ENCODE data around the gene TRAK2.

The TRAK2 gene

GRCh38 chr2:201415149-201415548, 36.1 kb downstream of the TRAK2 start:
- Histone ChIP-seq H3K27me3 (ENCODE audit: low read depth) (no peaks in the 10 kb centered on the region), H3K9me3 (no peaks in the 10 kb centered on the region), H3K36me3 (replicated peaks) (no peaks in the 10 kb centered on the region), H3K4me1 (peaks cover 22% of the 10 kb centered on the region), H3K4me3 (no peak overlapping the region)
- DNase-seq (ENCODE audit: low spot score in 2 of 2) = no peak
- in situ Hi-C loops (cut with MboI; ENCODE audit: low sequenced_read_pairs) = no loop called here

DNA sequence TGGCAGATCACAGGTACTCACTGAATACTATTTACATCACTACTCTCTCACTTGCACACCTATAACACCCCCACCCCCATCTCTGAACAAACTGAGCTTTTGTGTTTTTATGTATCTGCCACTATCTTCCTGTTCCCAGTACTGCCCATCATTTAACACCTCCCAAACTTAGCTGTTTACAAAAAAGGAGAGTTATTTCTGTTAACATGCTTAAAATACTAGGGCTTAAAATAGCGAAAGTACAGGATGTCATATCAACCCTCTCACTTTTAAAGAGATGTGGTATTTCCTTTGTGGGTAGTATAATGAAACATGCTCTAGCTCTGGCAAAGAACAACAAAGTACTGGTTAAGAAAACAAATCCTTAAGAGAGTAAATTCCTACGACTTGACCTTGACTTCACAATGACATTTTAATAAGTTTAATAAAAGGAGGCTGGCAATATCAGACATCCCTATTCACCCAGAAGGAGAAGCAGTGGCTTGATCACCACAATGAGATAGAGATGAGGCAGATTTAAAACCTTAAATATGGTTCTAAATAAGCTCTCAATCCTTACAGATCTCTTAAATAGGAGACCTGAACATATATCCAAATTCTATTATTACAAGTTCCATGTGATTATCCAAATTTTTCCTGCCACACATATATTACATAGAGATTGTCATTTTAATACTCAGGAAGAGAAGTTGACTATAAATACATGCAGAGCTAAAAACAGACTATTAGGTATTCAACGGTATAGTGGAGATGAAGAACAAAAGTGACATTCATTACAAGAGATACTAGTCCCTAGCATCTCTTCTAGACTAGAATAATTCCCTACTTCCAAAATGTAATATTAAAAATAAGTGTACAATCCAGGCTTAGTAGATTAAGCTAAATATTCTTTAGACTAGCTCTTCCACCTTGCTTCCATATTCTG, 36.9 kb downstream of the TRAK2 start:
- in situ Hi-C loops (cut with MboI; ENCODE audit: low sequenced_read_pairs) = no loop called here
- Histone ChIP-seq H3K4me3 (no peak overlapping the region), H3K27me3 (ENCODE audit: low read depth) (no peaks in the 10 kb centered on the region), H3K4me1 (peaks cover 19% of the 10 kb centered on the region), H3K9me3 (no peaks in the 10 kb centered on the region), H3K36me3 (replicated peaks) (no peaks in the 10 kb centered on the region)
- DNase-seq (ENCODE audit: low spot score in 2 of 2) = no peak

GRCh38 chr2:201413552-201413951, 37.7 kb downstream of the TRAK2 start:
- no peaks in the 10 kb centered on the region for H3K36me3 ChIP-seq (replicated peaks)
- H3K9me3 ChIP-seq = no peaks in the 10 kb centered on the region
- peaks cover 12% of the 10 kb centered on the region for H3K4me1 ChIP-seq
- DNase-seq (ENCODE audit: low spot score in 2 of 2) = no peak
- in situ Hi-C loops (cut with MboI; ENCODE audit: low sequenced_read_pairs) = no loop called here
- no peak overlapping the region for H3K4me3 ChIP-seq
- H3K27me3 ChIP-seq (ENCODE audit: low read depth) = no peaks in the 10 kb centered on the region

DNA sequence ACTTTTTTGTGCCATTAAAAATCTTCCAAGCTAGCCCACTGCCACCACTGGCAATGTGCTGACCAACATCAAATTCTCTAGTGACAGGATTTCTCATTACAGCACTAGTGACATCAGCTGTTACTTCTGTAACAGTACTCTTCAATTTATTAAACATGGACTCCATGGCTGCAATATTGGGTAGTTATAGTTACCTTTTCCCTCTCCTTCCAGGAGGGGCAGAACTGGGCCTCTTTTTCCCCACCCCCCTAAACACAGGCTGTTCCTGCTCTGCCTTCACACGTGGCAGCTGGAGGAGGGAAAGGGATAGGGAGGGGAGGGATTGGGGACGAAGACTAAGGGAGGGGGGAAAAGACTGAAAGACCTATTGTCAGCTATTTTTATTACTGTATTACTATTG, 38.1 kb downstream of the TRAK2 start:
- in situ Hi-C loops (cut with MboI; ENCODE audit: low sequenced_read_pairs) = no loop called here
- Histone ChIP-seq H3K9me3 (no peaks in the 10 kb centered on the region), H3K4me1 (peaks cover 11% of the 10 kb centered on the region), H3K4me3 (no peak overlapping the region), H3K36me3 (replicated peaks) (no peaks in the 10 kb centered on the region), H3K27me3 (ENCODE audit: low read depth) (no peaks in the 10 kb centered on the region)
- no peak for DNase-seq (ENCODE audit: low spot score in 2 of 2)

DNA sequence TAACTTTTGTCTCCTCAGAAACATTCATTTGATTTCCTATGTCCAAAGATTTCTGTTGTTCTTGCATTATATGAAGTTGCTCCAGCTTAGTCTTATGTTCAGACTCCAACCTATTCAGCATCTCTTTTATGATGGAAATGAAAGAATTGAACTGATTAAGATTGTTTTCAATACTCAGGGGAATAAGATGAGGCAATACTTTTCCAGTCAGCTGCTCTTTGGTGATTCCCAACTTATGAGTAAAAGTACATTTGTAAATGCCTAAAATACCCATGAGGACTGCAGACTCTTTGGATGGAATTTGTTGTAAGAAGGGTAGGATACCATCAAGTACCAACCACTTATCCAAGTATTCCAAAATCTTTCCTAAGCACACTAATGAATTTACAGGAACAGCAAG, 39.8 kb downstream of the TRAK2 start:
- Histone ChIP-seq H3K9me3 (no peaks in the 10 kb centered on the region), H3K4me1 (peaks cover 16% of the 10 kb centered on the region), H3K4me3 (no peak overlapping the region), H3K36me3 (replicated peaks) (no peaks in the 10 kb centered on the region), H3K27me3 (ENCODE audit: low read depth) (no peaks in the 10 kb centered on the region)
- DNase-seq (ENCODE audit: low spot score in 2 of 2) = peak in 1 of 2 experiments; percentile 75
- in situ Hi-C loops (cut with MboI; ENCODE audit: low sequenced_read_pairs) = no loop called here

GRCh38 chr2:201408931-201409330, 42.3 kb downstream of the TRAK2 start:
- in situ Hi-C loops (cut with MboI; ENCODE audit: low sequenced_read_pairs) = no loop called here
- Histone ChIP-seq H3K27me3 (ENCODE audit: low read depth) (no peaks in the 10 kb centered on the region), H3K9me3 (no peaks in the 10 kb centered on the region), H3K4me1 (peaks cover 28% of the 10 kb centered on the region), H3K36me3 (replicated peaks) (no peaks in the 10 kb centered on the region), H3K4me3 (no peak overlapping the region)
- no peak for DNase-seq (ENCODE audit: low spot score in 2 of 2)

DNA sequence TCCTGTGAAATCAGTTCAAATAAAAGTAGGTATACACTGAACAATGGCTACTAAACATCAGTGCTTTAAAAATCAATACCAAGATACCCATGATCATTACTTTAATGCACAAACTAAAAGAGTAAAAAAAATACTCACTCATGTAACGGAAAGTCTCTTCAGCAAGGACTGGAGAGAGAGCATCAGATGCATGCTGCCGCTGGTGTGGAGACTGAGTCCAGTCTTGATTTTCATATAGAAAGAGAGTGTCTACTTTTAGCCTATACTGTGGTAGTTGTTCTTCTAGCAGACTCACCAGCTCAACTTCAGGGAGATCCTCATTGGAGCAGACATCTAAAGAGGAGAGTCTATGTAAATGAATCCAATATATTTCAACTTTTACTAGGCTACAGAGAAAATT, 44.0 kb downstream of the TRAK2 start:
- H3K4me3 ChIP-seq = no peak overlapping the region
- no peaks in the 10 kb centered on the region for H3K27me3 ChIP-seq (ENCODE audit: low read depth)
- H3K4me1 ChIP-seq = peaks cover 45% of the 10 kb centered on the region
- no peaks in the 10 kb centered on the region for H3K9me3 ChIP-seq
- H3K36me3 ChIP-seq (replicated peaks) = no peaks in the 10 kb centered on the region
- in situ Hi-C loops (cut with MboI; ENCODE audit: low sequenced_read_pairs) = no loop called here
- DNase-seq (ENCODE audit: low spot score in 2 of 2) = no peak

DNA sequence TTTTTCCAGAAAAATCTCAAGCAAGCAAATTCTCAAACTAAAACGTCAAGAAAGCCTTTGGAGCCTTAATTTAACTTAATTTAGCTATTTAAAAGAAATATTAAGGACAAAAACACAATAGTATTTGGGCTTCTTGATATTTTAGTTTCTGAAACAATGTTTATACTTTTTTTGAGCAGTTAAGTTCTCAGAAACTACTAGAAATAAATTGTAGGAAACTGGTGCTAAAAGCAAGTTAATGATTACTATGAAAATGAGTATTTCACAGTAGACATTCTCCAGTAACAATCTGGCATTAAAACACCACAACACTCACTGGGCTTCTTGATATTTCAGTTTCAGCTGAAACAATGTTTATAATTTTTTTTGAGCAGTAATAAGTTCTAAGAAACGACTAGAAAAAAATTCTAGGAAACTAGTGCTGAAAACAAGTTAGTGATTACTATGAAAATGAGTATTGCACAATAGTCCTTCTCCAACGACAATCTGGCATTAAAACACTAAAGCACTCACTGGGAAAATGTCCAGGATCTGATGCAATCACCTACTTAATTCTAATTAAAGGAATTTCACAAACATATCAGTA, 45.1 kb downstream of the TRAK2 start:
- peaks cover 48% of the 10 kb centered on the region for H3K4me1 ChIP-seq
- in situ Hi-C loops (cut with MboI; ENCODE audit: low sequenced_read_pairs) = no loop called here
- DNase-seq (ENCODE audit: low spot score in 2 of 2) = peak in 1 of 2 experiments; percentile 30
- no peaks in the 10 kb centered on the region for H3K9me3 ChIP-seq
- H3K4me3 ChIP-seq = no peak overlapping the region
- H3K36me3 ChIP-seq (replicated peaks) = no peaks in the 10 kb centered on the region
- no peaks in the 10 kb centered on the region for H3K27me3 ChIP-seq (ENCODE audit: low read depth)

DNA sequence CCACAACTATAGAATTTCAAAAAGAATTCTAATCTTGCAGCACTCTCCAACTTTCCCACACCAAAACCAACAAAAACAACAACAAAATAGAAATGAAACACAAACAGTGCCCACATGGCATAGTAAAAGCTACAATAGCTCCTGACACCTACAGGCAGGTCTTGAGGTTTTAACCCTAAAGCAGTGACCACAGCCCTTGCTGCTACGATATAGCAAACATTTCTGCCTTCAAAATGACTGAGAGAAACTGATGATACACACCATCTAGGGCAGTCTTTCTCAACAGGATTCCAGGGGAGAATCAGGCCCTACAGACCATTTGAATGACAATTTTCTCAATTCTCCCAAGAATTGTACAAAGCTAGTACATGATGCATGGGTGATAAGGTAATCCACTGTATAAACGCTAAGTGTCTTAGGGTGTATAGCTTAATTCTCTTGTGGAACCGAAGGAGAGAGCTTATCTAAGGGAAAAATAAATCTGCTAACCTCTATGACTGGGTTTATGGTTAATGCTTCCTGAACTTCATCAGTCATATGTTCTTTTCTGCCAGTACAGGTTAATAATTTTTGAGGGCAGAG, 46.5 kb downstream of the TRAK2 start:
- Histone ChIP-seq H3K27me3 (ENCODE audit: low read depth) (no peaks in the 10 kb centered on the region), H3K4me3 (no peak overlapping the region), H3K9me3 (no peaks in the 10 kb centered on the region), H3K4me1 (peaks cover 44% of the 10 kb centered on the region), H3K36me3 (replicated peaks) (no peaks in the 10 kb centered on the region)
- in situ Hi-C loops (cut with MboI; ENCODE audit: low sequenced_read_pairs) = no loop called here
- DNase-seq (ENCODE audit: low spot score in 2 of 2) = no peak

GRCh38 chr2:201403880-201404279, 47.4 kb downstream of the TRAK2 start:
- Histone ChIP-seq H3K27me3 (ENCODE audit: low read depth) (no peaks in the 10 kb centered on the region), H3K4me1 (peaks cover 44% of the 10 kb centered on the region), H3K9me3 (no peaks in the 10 kb centered on the region), H3K4me3 (no peak overlapping the region), H3K36me3 (replicated peaks) (no peaks in the 10 kb centered on the region)
- in situ Hi-C loops (cut with MboI; ENCODE audit: low sequenced_read_pairs) = no loop called here
- DNase-seq (ENCODE audit: low spot score in 2 of 2) = peak; percentile 26 to 76

DNA sequence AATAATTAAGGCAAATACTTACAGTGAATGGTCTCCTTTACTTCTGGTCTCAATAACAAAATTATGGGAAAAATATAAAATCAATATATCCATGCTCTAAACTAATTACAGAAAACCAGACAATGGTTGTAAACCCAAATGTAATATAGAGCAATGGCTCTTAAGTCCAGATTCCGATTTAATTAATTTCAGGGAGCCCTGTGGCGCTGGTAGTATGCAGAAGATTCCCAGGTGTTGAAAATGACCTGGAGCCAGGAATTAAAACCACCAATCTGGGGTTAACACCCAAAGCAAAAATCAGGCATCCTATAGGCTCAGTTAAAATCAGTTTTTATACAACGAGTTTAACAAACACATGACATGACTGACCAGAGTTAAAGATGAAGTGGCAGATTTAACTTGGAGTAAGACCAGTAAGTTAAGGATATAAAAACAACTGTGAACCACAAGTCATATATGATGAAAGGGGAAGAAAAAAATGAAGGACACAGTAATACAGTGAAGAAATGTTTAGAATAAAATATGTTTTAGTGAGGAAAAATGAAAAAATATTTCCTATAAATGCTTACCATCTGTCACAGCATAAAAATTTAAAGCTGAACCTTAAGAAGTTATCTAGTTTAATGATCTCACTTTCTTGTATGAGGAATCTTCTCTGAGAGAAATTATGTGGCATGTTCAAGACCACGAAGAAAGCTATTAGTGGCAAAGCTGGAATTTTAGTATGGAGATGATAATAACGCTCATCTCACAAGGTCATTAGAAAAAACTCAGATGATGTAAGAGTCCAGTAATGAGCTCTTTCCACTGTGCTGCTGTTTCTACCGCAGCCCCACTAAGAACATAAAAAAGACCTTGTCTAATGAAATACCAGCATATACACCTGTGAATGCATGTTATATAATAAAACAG, 48.4 kb downstream of the TRAK2 start:
- Histone ChIP-seq H3K4me1 (peaks cover 44% of the 10 kb centered on the region), H3K36me3 (replicated peaks) (no peaks in the 10 kb centered on the region), H3K9me3 (no peaks in the 10 kb centered on the region), H3K27me3 (ENCODE audit: low read depth) (no peaks in the 10 kb centered on the region), H3K4me3 (no peak overlapping the region)
- no peak for DNase-seq (ENCODE audit: low spot score in 2 of 2)
- in situ Hi-C loops (cut with MboI; ENCODE audit: low sequenced_read_pairs) = no loop called here

- DNase-seq (ENCODE audit: low spot score in 2 of 2) = peak in 1 of 2 experiments; percentile 55
- Histone ChIP-seq H3K4me1 (peaks cover 42% of the 10 kb centered on the region), H3K27me3 (ENCODE audit: low read depth) (no peaks in the 10 kb centered on the region), H3K9me3 (no peaks in the 10 kb centered on the region), H3K4me3 (no peak overlapping the region), H3K36me3 (replicated peaks) (peaks cover 5% of the 10 kb centered on the region; the same call in 1 of the 2 replicates)
- in situ Hi-C loops (cut with MboI; ENCODE audit: low sequenced_read_pairs) = no loop called here
These were observed 49.4 kb downstream of the TRAK2 start for GRCh38 chr2:201401815-201402214.

DNA sequence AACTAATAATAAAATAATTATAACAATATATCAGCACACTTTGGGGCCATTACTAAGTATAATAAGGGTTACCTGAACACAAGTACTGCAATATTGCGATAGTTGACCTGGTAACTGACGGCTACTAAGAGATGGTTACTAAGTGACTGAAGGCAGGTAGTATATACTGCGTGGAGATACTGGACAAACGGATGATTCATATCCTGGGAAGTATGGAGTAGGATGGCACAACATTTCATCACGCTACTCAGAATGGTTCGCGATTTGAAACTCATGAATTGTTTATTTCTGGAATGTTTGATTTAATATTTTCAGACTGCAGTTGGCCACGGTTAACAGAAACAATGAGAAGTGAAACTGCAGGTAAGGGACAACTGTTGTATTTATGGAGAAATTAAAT, 54.7 kb downstream of the TRAK2 start:
- H3K4me3 ChIP-seq = no peak overlapping the region
- no peaks in the 10 kb centered on the region for H3K9me3 ChIP-seq
- H3K27me3 ChIP-seq (ENCODE audit: low read depth) = no peaks in the 10 kb centered on the region
- peaks cover 14% of the 10 kb centered on the region for H3K36me3 ChIP-seq (replicated peaks)
- H3K4me1 ChIP-seq = peaks cover 5% of the 10 kb centered on the region
- in situ Hi-C loops (cut with MboI; ENCODE audit: low sequenced_read_pairs) = no loop called here
- no peak for DNase-seq (ENCODE audit: low spot score in 2 of 2)
